Peyer's patch (tissue), 4 donors: ENCODE results near the gene LHFPL2. TPM values are rescaled to one million over a fixed set of nuclear protein-coding genes. Genes with fewer than 3 reads are reported as not detected.

ENCODE experiments used
- DNase-seq, 3 donors: peaks; one replicate each; pipeline ENCODE4 v3.0.0-alpha.2; 2017 to 2019
- H3K27ac ChIP-seq, 4 donors: fragments of 200-600 bp; sonication (generic); one replicate each; pipeline ENCODE4 v1.5.1; 2016 to 2019
- H3K27me3 ChIP-seq, 2 donors: fragments of 200-600 bp; sonication (generic); one replicate each; pipeline ENCODE4 v1.5.1; 2019
- H3K36me3 ChIP-seq, 3 donors: fragments of 200-600 bp; sonication (generic); one replicate each; pipeline ENCODE4 v1.5.1; 2016 to 2019
- H3K4me1 ChIP-seq, 4 donors: fragments of 200-600 bp; sonication (generic); one replicate each; pipeline ENCODE4 v1.5.1; 2016 to 2019
- H3K4me3 ChIP-seq, 4 donors: fragments of 200-600 bp; sonication (generic); 1 replicate in 3 of 4; 2 replicates in 1 of 4; pipeline ENCODE4 v1.5.1; 2016 to 2019; ENCODE audit warnings: mild to moderate bottlenecking in 1 of 4
- H3K9me3 ChIP-seq, 4 donors: fragments of 200-600 bp; sonication (generic); one replicate each; pipeline ENCODE4 v1.5.1; 2016 to 2019; ENCODE audit warnings: mild to moderate bottlenecking in 1 of 4
- POLR2A ChIP-seq, 2 donors: fragments of 450-650 bp; IDR thresholded peaks; one replicate each; pipeline ENCODE4 v1.5.1; 2017; ENCODE audit warnings: antibody characterized with exemption in 2 of 2, mild to moderate bottlenecking in 2 of 2, moderate library complexity in 2 of 2
- total RNA-seq, 4 donors: library from RNA; depleted of rRNA; stranded (reverse); fragments of >200 nt; gene quantifications; one replicate each; pipeline ENCODE4 v1.1.0, GENCODE V29; 2016
- TF ChIP-seq, protein P1 (sequence below), 6 experiments: fragments of 450-650 bp in 4 of 6; fragments of 200-600 bp in 2 of 6; sonication (generic) in 1 of 6; IDR thresholded peaks; one replicate each; pipeline ENCODE4 v1.5.1; 2017 to 2019; ENCODE audit warnings: antibody characterized with exemption in 6 of 6, mild to moderate bottlenecking in 3 of 6, moderate library complexity in 1 of 6

The LHFPL2 gene
- total RNA-seq, 4 donors from 2014 or later, result 22.3 to 63.4 (median 55.7) TPM

DNA sequence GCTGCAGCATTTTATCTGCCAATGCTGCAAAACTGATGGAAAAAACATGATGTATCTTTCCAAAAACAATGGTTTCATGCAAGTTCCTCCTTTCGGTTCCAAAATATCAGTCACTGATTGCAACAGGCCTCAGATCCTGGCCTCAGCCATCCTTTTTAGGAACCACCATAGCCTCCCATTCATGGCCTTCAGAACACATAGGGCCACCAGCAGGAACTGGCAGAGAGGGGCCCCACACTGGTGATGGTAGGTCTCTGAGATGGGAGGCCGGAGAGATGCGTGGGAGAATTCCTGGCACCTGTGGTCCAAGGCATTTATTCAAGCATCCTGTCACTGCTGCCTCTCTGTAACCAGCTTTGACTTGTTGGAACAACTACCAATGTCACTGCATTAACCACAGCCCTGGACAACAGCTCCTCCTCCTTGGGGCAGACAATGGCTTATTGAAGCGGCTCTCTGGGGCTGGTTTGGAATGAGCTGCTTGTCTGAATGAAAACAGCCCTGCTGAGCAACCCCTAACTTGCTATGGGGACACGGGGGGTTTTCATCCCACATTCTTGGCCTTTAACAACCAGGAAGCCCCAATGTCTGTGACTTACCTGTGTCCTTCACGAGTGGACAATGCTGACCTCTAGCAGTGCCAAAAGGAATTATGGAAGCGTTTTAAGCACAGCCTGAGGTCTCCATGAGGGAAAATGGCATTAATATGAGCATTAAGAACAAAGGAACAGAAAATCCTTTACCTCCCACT is 108.1 kb downstream of the LHFPL2 start:
- Histone ChIP-seq H3K4me1 (peaks cover 0 to 8% (median 0%) of the 10 kb centered on the region in 4 donors), H3K27ac (peak overlapping the region in 2 of 4 donors; percentile 24 to 51)
- no peak for DNase-seq

GRCh38 chr5:78538240-78538850 is 110.2 kb downstream of the LHFPL2 start:
- Histone ChIP-seq H3K4me1 (no peaks in the 10 kb centered on the region), H3K4me3 (no peak overlapping the region), H3K9me3 (no peaks in the 10 kb centered on the region), H3K27ac (no peak overlapping the region), H3K27me3 (no peaks in the 10 kb centered on the region), H3K36me3 (no peaks in the 10 kb centered on the region)
- TF ChIP-seq, protein P1, sequence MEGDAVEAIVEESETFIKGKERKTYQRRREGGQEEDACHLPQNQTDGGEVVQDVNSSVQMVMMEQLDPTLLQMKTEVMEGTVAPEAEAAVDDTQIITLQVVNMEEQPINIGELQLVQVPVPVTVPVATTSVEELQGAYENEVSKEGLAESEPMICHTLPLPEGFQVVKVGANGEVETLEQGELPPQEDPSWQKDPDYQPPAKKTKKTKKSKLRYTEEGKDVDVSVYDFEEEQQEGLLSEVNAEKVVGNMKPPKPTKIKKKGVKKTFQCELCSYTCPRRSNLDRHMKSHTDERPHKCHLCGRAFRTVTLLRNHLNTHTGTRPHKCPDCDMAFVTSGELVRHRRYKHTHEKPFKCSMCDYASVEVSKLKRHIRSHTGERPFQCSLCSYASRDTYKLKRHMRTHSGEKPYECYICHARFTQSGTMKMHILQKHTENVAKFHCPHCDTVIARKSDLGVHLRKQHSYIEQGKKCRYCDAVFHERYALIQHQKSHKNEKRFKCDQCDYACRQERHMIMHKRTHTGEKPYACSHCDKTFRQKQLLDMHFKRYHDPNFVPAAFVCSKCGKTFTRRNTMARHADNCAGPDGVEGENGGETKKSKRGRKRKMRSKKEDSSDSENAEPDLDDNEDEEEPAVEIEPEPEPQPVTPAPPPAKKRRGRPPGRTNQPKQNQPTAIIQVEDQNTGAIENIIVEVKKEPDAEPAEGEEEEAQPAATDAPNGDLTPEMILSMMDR (IDR thresholded peaks at IDR 0.05), result no peak
- TF ChIP-seq POLR2A (IDR thresholded peaks at IDR 0.05), result no peak
- DNase-seq, result no peak

More for the DNA sequence above, 108.1 kb downstream of the LHFPL2 start:
- Histone ChIP-seq H3K36me3 (no peaks in the 10 kb centered on the region), H3K27me3 (no peaks in the 10 kb centered on the region), H3K9me3 (no peaks in the 10 kb centered on the region), H3K4me3 (no peak overlapping the region)
- TF ChIP-seq POLR2A (IDR thresholded peaks at IDR 0.05), result no peak
- TF ChIP-seq, protein P1 (IDR thresholded peaks at IDR 0.05), result no peak

DNA sequence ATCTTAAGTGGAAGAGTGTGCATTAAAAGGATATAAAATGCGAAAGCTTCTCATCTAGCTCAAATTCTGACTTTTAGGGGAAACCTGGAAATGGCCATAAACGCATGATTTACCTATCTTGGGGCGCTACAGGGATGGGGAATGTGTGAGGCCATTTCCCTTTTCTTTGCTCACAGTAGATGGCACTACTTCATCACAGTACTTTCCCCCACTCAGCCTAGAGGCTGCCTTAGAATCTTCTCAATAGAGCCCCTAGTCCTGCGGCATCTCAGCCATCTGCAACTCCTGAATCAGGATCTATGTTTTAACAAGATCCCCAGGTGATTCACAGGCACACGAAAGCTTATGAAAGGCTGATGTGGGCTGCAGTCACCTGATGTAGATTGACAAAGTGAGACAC is 110.8 kb downstream of the LHFPL2 start:
- no peak for TF ChIP-seq POLR2A (IDR thresholded peaks at IDR 0.05)
- TF ChIP-seq, protein P1 (IDR thresholded peaks at IDR 0.05), result peak in 4 of 6 experiments; percentile 39 to 54 (median 48)
- no peaks in the 10 kb centered on the region for H3K27me3 ChIP-seq
- no peaks in the 10 kb centered on the region for H3K4me1 ChIP-seq
- no peak for DNase-seq
- H3K27ac ChIP-seq, result no peak overlapping the region
- H3K36me3 ChIP-seq, result no peaks in the 10 kb centered on the region
- H3K4me3 ChIP-seq, result no peak overlapping the region
- no peaks in the 10 kb centered on the region for H3K9me3 ChIP-seq

DNA sequence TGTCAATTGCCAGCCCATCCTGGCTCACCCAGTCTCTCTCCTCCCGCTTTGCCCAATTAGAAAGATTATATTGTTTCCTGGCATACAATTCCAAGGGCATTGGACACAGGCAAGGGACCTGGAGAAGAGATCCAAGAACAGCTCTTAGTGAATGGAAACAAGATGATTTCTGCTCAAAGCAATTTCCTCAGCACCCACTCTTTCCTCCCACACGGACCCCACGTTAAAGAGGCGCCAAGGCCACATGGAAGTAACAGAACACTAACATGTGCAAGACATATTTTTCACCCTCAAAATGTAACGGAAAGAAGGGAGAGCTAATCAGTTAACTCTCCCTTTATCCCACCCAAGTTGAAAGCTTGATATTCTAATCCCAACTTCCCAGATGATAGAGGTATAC is 111.2 kb downstream of the LHFPL2 start:
- Histone ChIP-seq H3K27me3 (no peaks in the 10 kb centered on the region), H3K4me1 (no peaks in the 10 kb centered on the region), H3K36me3 (no peaks in the 10 kb centered on the region), H3K4me3 (no peak overlapping the region), H3K27ac (no peak overlapping the region), H3K9me3 (no peaks in the 10 kb centered on the region)
- no peak for DNase-seq
- TF ChIP-seq, protein P1 (IDR thresholded peaks at IDR 0.05), result no peak
- TF ChIP-seq POLR2A (IDR thresholded peaks at IDR 0.05), result no peak

GRCh38 chr5:78536661-78537196 is 111.8 kb downstream of the LHFPL2 start:
- Histone ChIP-seq H3K27ac (no peak overlapping the region), H3K4me3 (no peak overlapping the region), H3K9me3 (no peaks in the 10 kb centered on the region), H3K36me3 (no peaks in the 10 kb centered on the region), H3K4me1 (no peaks in the 10 kb centered on the region), H3K27me3 (no peaks in the 10 kb centered on the region)
- no peak for DNase-seq
- no peak for TF ChIP-seq POLR2A (IDR thresholded peaks at IDR 0.05)
- TF ChIP-seq, protein P1 (IDR thresholded peaks at IDR 0.05), result no peak
